GM23338 (cell line): ENCODE results near the gene MRGPRF. TPM values are rescaled to one million over a fixed set of nuclear protein-coding genes. Genes with fewer than 3 reads are reported as not detected.

Experiments
- ATAC-seq: fragments of 200-7000 bp; cut with Tn5 transposase; 3 replicates; pipeline ENCODE4 v1.9.1; 2020
- DNase-seq: peaks from one replicate; pipeline ENCODE4 v3.0.0-alpha.2; 2015; ENCODE audit warnings: low spot score
- H2AFZ ChIP-seq: fragments of 200-600 bp; sonication (generic); 2 replicates; pipeline ENCODE4 v1.8.0; 2016; ENCODE audit warnings: antibody characterized with exemption, mild to moderate bottlenecking, moderate library complexity
- H3F3A ChIP-seq: fragments of 200-600 bp; sonication (generic); replicated peaks from 2 replicates; pipeline ENCODE4 v1.8.0; 2017; ENCODE audit warnings: antibody characterized with exemption, mixed run types, low read depth
- H3K27ac ChIP-seq: fragments of 200-600 bp; sonication (generic); 2 replicates; pipeline ENCODE4 v1.6.1; 2016; ENCODE audit warnings: low read depth
- H3K27me3 ChIP-seq: fragments of 200-600 bp; sonication (generic); 2 replicates; pipeline ENCODE4 v1.8.0; 2016; ENCODE audit warnings: mild to moderate bottlenecking, mixed run types, moderate library complexity; ENCODE audit not compliant: insufficient read depth
- H3K36me3 ChIP-seq: fragments of 200-600 bp; sonication (generic); 2 replicates; pipeline ENCODE4 v1.8.0; 2016; ENCODE audit warnings: mild to moderate bottlenecking; ENCODE audit not compliant: insufficient read depth
- H3K4me1 ChIP-seq: fragments of 200-600 bp; sonication (generic); 2 replicates; pipeline ENCODE4 v1.8.0; 2016; ENCODE audit warnings: mild to moderate bottlenecking, moderate library complexity; ENCODE audit not compliant: insufficient read depth
- H3K4me2 ChIP-seq: fragments of 200-600 bp; sonication (generic); 2 replicates; pipeline ENCODE4 v1.7.1; 2017; ENCODE audit warnings: mixed run types
- H3K4me3 ChIP-seq: fragments of 200-600 bp; sonication (generic); 2 replicates; pipeline ENCODE4 v1.6.1; 2016; ENCODE audit warnings: mixed run types
- H3K79me2 ChIP-seq: fragments of 200-600 bp; sonication (generic); replicated peaks from 2 replicates; pipeline ENCODE4 v1.8.0; 2017; ENCODE audit warnings: mild to moderate bottlenecking; ENCODE audit not compliant: insufficient read depth
- H3K9me2 ChIP-seq: fragments of 200-600 bp; sonication (generic); 2 replicates; pipeline ENCODE4 v1.8.0; 2017; ENCODE audit not compliant: insufficient read depth
- H4K20me1 ChIP-seq: fragments of 200-600 bp; sonication (generic); replicated peaks from 2 replicates; pipeline ENCODE4 v1.8.0; 2017; ENCODE audit warnings: mild to moderate bottlenecking; ENCODE audit not compliant: insufficient read depth
- H3K27ac Mint-ChIP-seq: 2 replicates; pipeline ENCODE4 v1.8.0; 2020; ENCODE audit warnings: inconsistent platforms, mild to moderate bottlenecking, moderate library complexity, mixed read lengths
- H3K27me3 Mint-ChIP-seq: 3 replicates; pipeline ENCODE4 v1.8.0; 2022; ENCODE audit warnings: low read depth, mild to moderate bottlenecking, moderate library complexity, mixed read lengths, inconsistent platforms; ENCODE audit not compliant: insufficient read depth, poor library complexity
- H3K36me3 Mint-ChIP-seq: 3 replicates; pipeline ENCODE4 v1.8.0; 2021; ENCODE audit warnings: low read depth, mild to moderate bottlenecking, inconsistent platforms, moderate library complexity, mixed read lengths
- H3K4me1 Mint-ChIP-seq: 3 replicates; pipeline ENCODE4 v1.8.0; 2020; ENCODE audit warnings: mild to moderate bottlenecking, inconsistent platforms, mixed read lengths
- H3K4me3 Mint-ChIP-seq: 3 replicates; pipeline ENCODE4 v1.8.0; 2021; ENCODE audit warnings: moderate library complexity, mild to moderate bottlenecking, inconsistent platforms, mixed read lengths
- H3K9me3 Mint-ChIP-seq: 3 replicates; pipeline ENCODE4 v1.8.0; 2020; ENCODE audit warnings: moderate library complexity, mild to moderate bottlenecking, inconsistent platforms, mixed read lengths
- EZH2 ChIP-seq: fragments of 200-600 bp; sonication (generic); IDR thresholded peaks from one replicate; pipeline ENCODE4 v1.8.0; 2017; ENCODE audit warnings: antibody characterized with exemption, mild to moderate bottlenecking, low read depth; ENCODE audit not compliant: unreplicated experiment
- EZH2phosphoT487 ChIP-seq: fragments of 200-600 bp; sonication (generic); IDR thresholded peaks from one replicate; pipeline ENCODE4 v1.8.1; 2018; ENCODE audit warnings: antibody characterized with exemption; ENCODE audit not compliant: unreplicated experiment
- JUNB ChIP-seq: IDR thresholded peaks from one replicate; pipeline ENCODE4 v1.6.1; 2016; ENCODE audit warnings: antibody characterized with exemption; ENCODE audit not compliant: unreplicated experiment
- NANOG ChIP-seq: IDR thresholded peaks from 2 replicates; pipeline ENCODE4 v1.6.1; 2016; ENCODE audit warnings: antibody characterized with exemption, borderline replicate concordance
- POLR2AphosphoS5 ChIP-seq: IDR thresholded peaks from 2 replicates; pipeline ENCODE4 v1.6.1; 2016; ENCODE audit warnings: antibody characterized with exemption, low read depth
- ZNF114 ChIP-seq: fragments of 250-450 bp; sonication (Bioruptor Pico); IDR thresholded peaks from 2 replicates; pipeline ENCODE4 v1.5.0; 2020; ENCODE audit warnings: mild to moderate bottlenecking, moderate library complexity
- polyA plus RNA-seq: library from polyadenylated mRNA; unstranded; fragments of >200 nt; fragmentation: Nextera tagmentation; extraction: Ambion mirVana; gene quantifications from 2 replicates; pipeline ENCODE4 v1.2.1, GENCODE V29; 2016
- total RNA-seq: library from RNA; depleted of rRNA; stranded (reverse); fragments of >200 nt; shearing (Covaris generic); gene quantifications from 2 replicates; pipeline ENCODE4 v1.2.3, GENCODE V29; 2014
- TF ChIP-seq, protein P1 (sequence below): IDR thresholded peaks from one replicate; pipeline ENCODE4 v1.6.1; 2018; ENCODE audit warnings: antibody characterized with exemption; ENCODE audit not compliant: unreplicated experiment
- TF ChIP-seq, protein P2 (sequence below): fragments of 250-450 bp; sonication (Bioruptor Pico); IDR thresholded peaks from 2 replicates; pipeline ENCODE4 v1.5.0; 2020; ENCODE audit warnings: mild to moderate bottlenecking, moderate library complexity
- TF ChIP-seq, protein P3 (sequence below): IDR thresholded peaks from 2 replicates; pipeline ENCODE4 v1.6.1; 2016; ENCODE audit warnings: antibody characterized with exemption
- TF ChIP-seq, protein P4 (sequence below), 2 experiments: fragments of 200-600 bp in 1 of 2; sonication (generic) in 1 of 2; conservative IDR thresholded peaks; 2 replicates each; pipeline versions ENCODE4 v1.5.1 to v1.6.1; 2016 to 2017; ENCODE audit warnings: antibody characterized with exemption in 2 of 2, low read depth in 2 of 2, mild to moderate bottlenecking in 2 of 2, moderate library complexity in 1 of 2

MRGPRF gene
- total and polyA plus RNA-seq, 2 experiments from 2014 or later = 3.3 to 9.0 TPM

DNA sequence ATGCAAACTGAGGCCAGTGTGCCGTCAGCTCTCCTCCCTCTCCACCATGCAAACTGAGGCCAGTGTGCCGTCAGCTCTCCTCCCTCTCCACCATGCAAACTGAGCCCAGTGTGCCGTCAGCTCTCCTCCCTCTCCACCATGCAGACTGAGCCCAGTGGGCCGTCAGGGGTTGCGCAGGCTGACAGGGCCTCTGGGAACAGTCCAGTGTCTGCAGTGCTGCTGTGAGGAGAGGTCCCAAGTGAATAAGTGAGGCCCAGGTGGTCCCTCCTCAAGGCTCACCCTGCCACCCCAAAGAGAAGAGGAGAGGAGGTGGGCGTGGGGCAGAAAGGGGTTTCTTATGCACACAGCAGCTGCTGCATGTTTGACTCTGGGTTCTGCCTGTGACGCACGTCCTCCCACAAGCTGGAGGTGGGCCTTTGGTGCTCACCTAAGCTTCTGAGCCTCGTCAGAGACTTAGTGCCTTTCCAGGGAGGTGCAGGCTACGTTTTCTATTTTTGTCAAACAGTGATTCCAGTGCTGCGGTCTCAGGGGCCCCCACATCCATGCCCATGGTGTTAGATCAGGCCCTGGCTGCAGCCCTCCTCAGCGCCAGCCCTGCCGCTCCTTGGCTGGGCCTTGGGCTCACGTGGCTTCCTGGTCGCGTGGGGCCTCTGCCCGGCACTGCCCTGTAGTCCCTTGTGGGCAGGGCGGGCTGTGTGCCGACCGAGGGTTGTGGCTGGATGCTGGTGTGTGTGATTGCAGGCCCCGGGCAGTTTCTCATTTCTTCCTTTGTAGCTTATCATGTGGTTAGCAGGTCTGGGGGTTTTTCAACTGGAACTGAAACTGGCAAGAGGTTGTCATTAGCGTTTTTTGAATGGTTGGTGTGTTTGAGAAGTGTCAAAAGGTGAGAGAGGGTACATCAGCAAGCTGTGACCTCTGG lies 42.8 kb upstream of the MRGPRF start:
- no peak for ATAC-seq
- H3K27me3 Mint-ChIP-seq = peaks cover 7% of the 10 kb centered on the region
- H3K9me3 Mint-ChIP-seq = no peaks in the 10 kb centered on the region

More for the DNA sequence above, 42.8 kb upstream of the MRGPRF start:
- H3K9me2 ChIP-seq = no peaks in the 10 kb centered on the region
- H2AFZ ChIP-seq = no peak overlapping the region
- no peak overlapping the region for H3K4me2 ChIP-seq
- no peaks in the 10 kb centered on the region for H3K36me3 ChIP-seq
- H3K27ac Mint-ChIP-seq = 0 out of 2 replicates have a peak overlapping the region, but pooled peaks have one; percentile 27
- TF ChIP-seq, protein P1, sequence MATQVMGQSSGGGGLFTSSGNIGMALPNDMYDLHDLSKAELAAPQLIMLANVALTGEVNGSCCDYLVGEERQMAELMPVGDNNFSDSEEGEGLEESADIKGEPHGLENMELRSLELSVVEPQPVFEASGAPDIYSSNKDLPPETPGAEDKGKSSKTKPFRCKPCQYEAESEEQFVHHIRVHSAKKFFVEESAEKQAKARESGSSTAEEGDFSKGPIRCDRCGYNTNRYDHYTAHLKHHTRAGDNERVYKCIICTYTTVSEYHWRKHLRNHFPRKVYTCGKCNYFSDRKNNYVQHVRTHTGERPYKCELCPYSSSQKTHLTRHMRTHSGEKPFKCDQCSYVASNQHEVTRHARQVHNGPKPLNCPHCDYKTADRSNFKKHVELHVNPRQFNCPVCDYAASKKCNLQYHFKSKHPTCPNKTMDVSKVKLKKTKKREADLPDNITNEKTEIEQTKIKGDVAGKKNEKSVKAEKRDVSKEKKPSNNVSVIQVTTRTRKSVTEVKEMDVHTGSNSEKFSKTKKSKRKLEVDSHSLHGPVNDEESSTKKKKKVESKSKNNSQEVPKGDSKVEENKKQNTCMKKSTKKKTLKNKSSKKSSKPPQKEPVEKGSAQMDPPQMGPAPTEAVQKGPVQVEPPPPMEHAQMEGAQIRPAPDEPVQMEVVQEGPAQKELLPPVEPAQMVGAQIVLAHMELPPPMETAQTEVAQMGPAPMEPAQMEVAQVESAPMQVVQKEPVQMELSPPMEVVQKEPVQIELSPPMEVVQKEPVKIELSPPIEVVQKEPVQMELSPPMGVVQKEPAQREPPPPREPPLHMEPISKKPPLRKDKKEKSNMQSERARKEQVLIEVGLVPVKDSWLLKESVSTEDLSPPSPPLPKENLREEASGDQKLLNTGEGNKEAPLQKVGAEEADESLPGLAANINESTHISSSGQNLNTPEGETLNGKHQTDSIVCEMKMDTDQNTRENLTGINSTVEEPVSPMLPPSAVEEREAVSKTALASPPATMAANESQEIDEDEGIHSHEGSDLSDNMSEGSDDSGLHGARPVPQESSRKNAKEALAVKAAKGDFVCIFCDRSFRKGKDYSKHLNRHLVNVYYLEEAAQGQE = no peak
- TF ChIP-seq, protein P2, sequence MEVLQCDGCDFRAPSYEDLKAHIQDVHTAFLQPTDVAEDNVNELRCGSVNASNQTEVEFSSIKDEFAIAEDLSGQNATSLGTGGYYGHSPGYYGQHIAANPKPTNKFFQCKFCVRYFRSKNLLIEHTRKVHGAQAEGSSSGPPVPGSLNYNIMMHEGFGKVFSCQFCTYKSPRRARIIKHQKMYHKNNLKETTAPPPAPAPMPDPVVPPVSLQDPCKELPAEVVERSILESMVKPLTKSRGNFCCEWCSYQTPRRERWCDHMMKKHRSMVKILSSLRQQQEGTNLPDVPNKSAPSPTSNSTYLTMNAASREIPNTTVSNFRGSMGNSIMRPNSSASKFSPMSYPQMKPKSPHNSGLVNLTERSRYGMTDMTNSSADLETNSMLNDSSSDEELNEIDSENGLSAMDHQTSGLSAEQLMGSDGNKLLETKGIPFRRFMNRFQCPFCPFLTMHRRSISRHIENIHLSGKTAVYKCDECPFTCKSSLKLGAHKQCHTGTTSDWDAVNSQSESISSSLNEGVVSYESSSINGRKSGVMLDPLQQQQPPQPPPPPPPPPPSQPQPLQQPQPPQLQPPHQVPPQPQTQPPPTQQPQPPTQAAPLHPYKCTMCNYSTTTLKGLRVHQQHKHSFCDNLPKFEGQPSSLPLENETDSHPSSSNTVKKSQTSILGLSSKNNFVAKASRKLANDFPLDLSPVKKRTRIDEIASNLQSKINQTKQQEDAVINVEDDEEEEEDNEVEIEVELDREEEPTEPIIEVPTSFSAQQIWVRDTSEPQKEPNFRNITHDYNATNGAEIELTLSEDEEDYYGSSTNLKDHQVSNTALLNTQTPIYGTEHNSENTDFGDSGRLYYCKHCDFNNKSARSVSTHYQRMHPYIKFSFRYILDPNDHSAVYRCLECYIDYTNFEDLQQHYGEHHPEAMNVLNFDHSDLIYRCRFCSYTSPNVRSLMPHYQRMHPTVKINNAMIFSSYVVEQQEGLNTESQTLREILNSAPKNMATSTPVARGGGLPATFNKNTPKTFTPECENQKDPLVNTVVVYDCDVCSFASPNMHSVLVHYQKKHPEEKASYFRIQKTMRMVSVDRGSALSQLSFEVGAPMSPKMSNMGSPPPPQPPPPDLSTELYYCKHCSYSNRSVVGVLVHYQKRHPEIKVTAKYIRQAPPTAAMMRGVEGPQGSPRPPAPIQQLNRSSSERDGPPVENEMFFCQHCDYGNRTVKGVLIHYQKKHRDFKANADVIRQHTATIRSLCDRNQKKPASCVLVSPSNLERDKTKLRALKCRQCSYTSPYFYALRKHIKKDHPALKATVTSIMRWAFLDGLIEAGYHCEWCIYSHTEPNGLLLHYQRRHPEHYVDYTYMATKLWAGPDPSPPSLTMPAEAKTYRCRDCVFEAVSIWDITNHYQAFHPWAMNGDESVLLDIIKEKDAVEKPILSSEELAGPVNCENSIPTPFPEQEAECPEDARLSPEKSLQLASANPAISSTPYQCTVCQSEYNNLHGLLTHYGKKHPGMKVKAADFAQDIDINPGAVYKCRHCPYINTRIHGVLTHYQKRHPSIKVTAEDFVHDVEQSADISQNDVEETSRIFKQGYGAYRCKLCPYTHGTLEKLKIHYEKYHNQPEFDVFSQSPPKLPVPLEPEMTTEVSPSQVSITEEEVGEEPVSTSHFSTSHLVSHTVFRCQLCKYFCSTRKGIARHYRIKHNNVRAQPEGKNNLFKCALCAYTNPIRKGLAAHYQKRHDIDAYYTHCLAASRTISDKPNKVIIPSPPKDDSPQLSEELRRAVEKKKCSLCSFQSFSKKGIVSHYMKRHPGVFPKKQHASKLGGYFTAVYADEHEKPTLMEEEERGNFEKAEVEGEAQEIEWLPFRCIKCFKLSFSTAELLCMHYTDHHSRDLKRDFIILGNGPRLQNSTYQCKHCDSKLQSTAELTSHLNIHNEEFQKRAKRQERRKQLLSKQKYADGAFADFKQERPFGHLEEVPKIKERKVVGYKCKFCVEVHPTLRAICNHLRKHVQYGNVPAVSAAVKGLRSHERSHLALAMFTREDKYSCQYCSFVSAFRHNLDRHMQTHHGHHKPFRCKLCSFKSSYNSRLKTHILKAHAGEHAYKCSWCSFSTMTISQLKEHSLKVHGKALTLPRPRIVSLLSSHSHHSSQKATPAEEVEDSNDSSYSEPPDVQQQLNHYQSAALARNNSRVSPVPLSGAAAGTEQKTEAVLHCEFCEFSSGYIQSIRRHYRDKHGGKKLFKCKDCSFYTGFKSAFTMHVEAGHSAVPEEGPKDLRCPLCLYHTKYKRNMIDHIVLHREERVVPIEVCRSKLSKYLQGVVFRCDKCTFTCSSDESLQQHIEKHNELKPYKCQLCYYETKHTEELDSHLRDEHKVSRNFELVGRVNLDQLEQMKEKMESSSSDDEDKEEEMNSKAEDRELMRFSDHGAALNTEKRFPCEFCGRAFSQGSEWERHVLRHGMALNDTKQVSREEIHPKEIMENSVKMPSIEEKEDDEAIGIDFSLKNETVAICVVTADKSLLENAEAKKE (CRISPR knock-in tag) = no peak
- TF ChIP-seq ZNF114 = no peak
- no peak for TF ChIP-seq EZH2phosphoT487
- no peak for TF ChIP-seq EZH2
- TF ChIP-seq, protein P3, sequence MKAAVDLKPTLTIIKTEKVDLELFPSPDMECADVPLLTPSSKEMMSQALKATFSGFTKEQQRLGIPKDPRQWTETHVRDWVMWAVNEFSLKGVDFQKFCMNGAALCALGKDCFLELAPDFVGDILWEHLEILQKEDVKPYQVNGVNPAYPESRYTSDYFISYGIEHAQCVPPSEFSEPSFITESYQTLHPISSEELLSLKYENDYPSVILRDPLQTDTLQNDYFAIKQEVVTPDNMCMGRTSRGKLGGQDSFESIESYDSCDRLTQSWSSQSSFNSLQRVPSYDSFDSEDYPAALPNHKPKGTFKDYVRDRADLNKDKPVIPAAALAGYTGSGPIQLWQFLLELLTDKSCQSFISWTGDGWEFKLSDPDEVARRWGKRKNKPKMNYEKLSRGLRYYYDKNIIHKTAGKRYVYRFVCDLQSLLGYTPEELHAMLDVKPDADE = no peak
- no peak for TF ChIP-seq NANOG
- TF ChIP-seq, protein P4, sequence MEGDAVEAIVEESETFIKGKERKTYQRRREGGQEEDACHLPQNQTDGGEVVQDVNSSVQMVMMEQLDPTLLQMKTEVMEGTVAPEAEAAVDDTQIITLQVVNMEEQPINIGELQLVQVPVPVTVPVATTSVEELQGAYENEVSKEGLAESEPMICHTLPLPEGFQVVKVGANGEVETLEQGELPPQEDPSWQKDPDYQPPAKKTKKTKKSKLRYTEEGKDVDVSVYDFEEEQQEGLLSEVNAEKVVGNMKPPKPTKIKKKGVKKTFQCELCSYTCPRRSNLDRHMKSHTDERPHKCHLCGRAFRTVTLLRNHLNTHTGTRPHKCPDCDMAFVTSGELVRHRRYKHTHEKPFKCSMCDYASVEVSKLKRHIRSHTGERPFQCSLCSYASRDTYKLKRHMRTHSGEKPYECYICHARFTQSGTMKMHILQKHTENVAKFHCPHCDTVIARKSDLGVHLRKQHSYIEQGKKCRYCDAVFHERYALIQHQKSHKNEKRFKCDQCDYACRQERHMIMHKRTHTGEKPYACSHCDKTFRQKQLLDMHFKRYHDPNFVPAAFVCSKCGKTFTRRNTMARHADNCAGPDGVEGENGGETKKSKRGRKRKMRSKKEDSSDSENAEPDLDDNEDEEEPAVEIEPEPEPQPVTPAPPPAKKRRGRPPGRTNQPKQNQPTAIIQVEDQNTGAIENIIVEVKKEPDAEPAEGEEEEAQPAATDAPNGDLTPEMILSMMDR (conservative IDR thresholded peaks at IDR 0.05; ENCODE audit: low read depth in 2 of 2) = no peak
- no peak for TF ChIP-seq POLR2AphosphoS5
- TF ChIP-seq JUNB = no peak
- H4K20me1 ChIP-seq = no peaks in the 10 kb centered on the region; the same call in 1 of the 2 replicates
- no peaks in the 10 kb centered on the region for H3K27me3 ChIP-seq
- no peak for DNase-seq
- H3K27ac ChIP-seq = no peak overlapping the region
- no peaks in the 10 kb centered on the region; the same call in 2 of the 3 replicates for H3K36me3 Mint-ChIP-seq
- H3K4me1 ChIP-seq = no peaks in the 10 kb centered on the region
- H3K4me3 Mint-ChIP-seq = no peak overlapping the region
- no peaks in the 10 kb centered on the region for H3F3A ChIP-seq
- no peak overlapping the region for H3K4me3 ChIP-seq
- H3K4me1 Mint-ChIP-seq = peaks cover 4% of the 10 kb centered on the region; the same call in 2 of the 3 replicates
- peaks cover 32% of the 10 kb centered on the region for H3K79me2 ChIP-seq
